Measurements from ENCODE around the gene SNX32.

GRCh38 chr11:65849366-65849765, 15.6 kb downstream of the SNX32 start:
- TF ChIP-seq CTCF (IDR thresholded peaks at IDR 0.05; ENCODE audit: insufficient read depth, low read length) (no peak), REST (IDR thresholded peaks at IDR 0.05; ENCODE audit: insufficient replicate concordance, low read depth) (no peak), POLR2AphosphoS5 (IDR thresholded peaks at IDR 0.05; ENCODE audit: low read depth) (no peak), SPI1 (IDR thresholded peaks at IDR 0.05; ENCODE audit: borderline replicate concordance, low read depth) (no peak), GABPA (IDR thresholded peaks at IDR 0.05; ENCODE audit: low read depth) (no peak)

Data from HL-60 (cell line).